Measurements from ENCODE around the gene SAG.

- TF ChIP-seq EZH2 (IDR thresholded peaks at IDR 0.05; ENCODE audit: low read depth, unreplicated experiment) (no peak), ZNF331 (CRISPR knock-in tag; IDR thresholded peaks at IDR 0.05; ENCODE audit: low read depth) (no peak), CREB1 (CRISPR knock-in tag; IDR thresholded peaks at IDR 0.05; ENCODE audit: low read depth) (no peak), EZH2phosphoT487 (IDR thresholded peaks at IDR 0.05; ENCODE audit: unreplicated experiment) (no peak), POLR2AphosphoS5 (IDR thresholded peaks at IDR 0.05; ENCODE audit: low read depth) (no peak), REST (IDR thresholded peaks at IDR 0.05; ENCODE audit: unreplicated experiment) (no peak), ZNF114 (CRISPR knock-in tag; IDR thresholded peaks at IDR 0.05) (no peak), JUNB (IDR thresholded peaks at IDR 0.05; ENCODE audit: unreplicated experiment) (no peak), NANOG (IDR thresholded peaks at IDR 0.05; ENCODE audit: borderline replicate concordance) (no peak), ETS1 (IDR thresholded peaks at IDR 0.05) (no peak)
- TF ChIP-seq, protein P1, sequence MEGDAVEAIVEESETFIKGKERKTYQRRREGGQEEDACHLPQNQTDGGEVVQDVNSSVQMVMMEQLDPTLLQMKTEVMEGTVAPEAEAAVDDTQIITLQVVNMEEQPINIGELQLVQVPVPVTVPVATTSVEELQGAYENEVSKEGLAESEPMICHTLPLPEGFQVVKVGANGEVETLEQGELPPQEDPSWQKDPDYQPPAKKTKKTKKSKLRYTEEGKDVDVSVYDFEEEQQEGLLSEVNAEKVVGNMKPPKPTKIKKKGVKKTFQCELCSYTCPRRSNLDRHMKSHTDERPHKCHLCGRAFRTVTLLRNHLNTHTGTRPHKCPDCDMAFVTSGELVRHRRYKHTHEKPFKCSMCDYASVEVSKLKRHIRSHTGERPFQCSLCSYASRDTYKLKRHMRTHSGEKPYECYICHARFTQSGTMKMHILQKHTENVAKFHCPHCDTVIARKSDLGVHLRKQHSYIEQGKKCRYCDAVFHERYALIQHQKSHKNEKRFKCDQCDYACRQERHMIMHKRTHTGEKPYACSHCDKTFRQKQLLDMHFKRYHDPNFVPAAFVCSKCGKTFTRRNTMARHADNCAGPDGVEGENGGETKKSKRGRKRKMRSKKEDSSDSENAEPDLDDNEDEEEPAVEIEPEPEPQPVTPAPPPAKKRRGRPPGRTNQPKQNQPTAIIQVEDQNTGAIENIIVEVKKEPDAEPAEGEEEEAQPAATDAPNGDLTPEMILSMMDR (conservative IDR thresholded peaks at IDR 0.05; ENCODE audit: low read depth in 2 of 2): no peak
- TF ChIP-seq, protein P2, sequence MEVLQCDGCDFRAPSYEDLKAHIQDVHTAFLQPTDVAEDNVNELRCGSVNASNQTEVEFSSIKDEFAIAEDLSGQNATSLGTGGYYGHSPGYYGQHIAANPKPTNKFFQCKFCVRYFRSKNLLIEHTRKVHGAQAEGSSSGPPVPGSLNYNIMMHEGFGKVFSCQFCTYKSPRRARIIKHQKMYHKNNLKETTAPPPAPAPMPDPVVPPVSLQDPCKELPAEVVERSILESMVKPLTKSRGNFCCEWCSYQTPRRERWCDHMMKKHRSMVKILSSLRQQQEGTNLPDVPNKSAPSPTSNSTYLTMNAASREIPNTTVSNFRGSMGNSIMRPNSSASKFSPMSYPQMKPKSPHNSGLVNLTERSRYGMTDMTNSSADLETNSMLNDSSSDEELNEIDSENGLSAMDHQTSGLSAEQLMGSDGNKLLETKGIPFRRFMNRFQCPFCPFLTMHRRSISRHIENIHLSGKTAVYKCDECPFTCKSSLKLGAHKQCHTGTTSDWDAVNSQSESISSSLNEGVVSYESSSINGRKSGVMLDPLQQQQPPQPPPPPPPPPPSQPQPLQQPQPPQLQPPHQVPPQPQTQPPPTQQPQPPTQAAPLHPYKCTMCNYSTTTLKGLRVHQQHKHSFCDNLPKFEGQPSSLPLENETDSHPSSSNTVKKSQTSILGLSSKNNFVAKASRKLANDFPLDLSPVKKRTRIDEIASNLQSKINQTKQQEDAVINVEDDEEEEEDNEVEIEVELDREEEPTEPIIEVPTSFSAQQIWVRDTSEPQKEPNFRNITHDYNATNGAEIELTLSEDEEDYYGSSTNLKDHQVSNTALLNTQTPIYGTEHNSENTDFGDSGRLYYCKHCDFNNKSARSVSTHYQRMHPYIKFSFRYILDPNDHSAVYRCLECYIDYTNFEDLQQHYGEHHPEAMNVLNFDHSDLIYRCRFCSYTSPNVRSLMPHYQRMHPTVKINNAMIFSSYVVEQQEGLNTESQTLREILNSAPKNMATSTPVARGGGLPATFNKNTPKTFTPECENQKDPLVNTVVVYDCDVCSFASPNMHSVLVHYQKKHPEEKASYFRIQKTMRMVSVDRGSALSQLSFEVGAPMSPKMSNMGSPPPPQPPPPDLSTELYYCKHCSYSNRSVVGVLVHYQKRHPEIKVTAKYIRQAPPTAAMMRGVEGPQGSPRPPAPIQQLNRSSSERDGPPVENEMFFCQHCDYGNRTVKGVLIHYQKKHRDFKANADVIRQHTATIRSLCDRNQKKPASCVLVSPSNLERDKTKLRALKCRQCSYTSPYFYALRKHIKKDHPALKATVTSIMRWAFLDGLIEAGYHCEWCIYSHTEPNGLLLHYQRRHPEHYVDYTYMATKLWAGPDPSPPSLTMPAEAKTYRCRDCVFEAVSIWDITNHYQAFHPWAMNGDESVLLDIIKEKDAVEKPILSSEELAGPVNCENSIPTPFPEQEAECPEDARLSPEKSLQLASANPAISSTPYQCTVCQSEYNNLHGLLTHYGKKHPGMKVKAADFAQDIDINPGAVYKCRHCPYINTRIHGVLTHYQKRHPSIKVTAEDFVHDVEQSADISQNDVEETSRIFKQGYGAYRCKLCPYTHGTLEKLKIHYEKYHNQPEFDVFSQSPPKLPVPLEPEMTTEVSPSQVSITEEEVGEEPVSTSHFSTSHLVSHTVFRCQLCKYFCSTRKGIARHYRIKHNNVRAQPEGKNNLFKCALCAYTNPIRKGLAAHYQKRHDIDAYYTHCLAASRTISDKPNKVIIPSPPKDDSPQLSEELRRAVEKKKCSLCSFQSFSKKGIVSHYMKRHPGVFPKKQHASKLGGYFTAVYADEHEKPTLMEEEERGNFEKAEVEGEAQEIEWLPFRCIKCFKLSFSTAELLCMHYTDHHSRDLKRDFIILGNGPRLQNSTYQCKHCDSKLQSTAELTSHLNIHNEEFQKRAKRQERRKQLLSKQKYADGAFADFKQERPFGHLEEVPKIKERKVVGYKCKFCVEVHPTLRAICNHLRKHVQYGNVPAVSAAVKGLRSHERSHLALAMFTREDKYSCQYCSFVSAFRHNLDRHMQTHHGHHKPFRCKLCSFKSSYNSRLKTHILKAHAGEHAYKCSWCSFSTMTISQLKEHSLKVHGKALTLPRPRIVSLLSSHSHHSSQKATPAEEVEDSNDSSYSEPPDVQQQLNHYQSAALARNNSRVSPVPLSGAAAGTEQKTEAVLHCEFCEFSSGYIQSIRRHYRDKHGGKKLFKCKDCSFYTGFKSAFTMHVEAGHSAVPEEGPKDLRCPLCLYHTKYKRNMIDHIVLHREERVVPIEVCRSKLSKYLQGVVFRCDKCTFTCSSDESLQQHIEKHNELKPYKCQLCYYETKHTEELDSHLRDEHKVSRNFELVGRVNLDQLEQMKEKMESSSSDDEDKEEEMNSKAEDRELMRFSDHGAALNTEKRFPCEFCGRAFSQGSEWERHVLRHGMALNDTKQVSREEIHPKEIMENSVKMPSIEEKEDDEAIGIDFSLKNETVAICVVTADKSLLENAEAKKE (CRISPR knock-in tag; IDR thresholded peaks at IDR 0.05): no peak
These were observed 45.6 kb upstream of the SAG start for GRCh38 chr2:233261819-233262555.
